Sigmoid colon (tissue), 3 donors: ENCODE data around the gene RSPH9.

Experiments
- POLR2A ChIP-seq, 2 donors: fragments of 450-650 bp; IDR thresholded peaks; one replicate each; pipeline ENCODE4 v1.6.1; 2016; ENCODE audit warnings: antibody characterized with exemption in 2 of 2, mild to moderate bottlenecking in 2 of 2, moderate library complexity in 2 of 2
- TF ChIP-seq, protein P1 (sequence below), 4 experiments: fragments of 450-650 bp in 3 of 4; fragments of 200-600 bp in 1 of 4; IDR thresholded peaks; one replicate each; pipeline ENCODE4 v1.5.1; 2016 to 2019; ENCODE audit warnings: antibody characterized with exemption in 4 of 4, mild to moderate bottlenecking in 3 of 4, moderate library complexity in 2 of 4

DNA sequence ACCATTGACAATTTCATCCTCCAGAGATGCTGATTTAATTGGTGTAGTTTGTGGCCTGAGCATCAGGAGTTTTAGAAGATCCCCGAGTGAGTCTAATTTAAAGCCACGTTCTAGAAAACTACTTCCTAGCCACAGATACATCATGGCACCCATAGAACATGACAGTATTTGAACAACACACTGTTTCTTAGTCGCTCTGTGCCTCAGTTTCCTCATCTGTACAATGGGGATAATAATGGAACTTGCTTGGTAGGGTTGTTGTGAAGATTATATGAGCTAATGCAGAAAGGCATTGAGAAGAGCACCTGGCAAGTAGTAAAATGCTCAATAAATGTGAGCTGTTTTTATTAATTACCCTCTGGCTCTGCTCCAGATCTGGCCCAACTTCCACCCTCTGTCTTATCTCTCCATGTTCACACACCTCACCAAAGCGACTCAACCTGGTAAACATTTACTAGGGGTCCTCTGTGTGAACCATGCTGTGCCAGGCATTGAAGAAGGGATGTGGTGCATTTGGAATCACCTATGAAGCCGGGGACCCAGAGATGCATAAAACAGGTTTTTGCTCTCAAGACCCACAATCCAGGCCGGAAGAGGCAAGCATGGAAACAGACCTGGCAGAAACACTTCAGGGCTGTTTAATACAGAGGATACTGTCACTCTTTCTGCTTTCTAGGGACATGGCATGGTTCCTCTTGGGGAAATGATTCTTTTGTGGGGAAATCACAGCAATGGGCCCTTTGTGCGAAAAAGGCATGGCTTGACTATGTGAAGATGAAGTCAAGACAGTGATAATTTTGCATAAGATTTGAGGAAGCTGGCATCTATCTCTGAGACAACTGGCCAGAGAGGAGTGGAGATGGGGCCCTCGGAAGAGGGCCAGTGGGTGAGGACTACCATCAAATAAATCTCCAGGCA is 58.9 kb downstream of the RSPH9 start:
- TF ChIP-seq POLR2A (IDR thresholded peaks at IDR 0.05), result no peak
- TF ChIP-seq, protein P1, sequence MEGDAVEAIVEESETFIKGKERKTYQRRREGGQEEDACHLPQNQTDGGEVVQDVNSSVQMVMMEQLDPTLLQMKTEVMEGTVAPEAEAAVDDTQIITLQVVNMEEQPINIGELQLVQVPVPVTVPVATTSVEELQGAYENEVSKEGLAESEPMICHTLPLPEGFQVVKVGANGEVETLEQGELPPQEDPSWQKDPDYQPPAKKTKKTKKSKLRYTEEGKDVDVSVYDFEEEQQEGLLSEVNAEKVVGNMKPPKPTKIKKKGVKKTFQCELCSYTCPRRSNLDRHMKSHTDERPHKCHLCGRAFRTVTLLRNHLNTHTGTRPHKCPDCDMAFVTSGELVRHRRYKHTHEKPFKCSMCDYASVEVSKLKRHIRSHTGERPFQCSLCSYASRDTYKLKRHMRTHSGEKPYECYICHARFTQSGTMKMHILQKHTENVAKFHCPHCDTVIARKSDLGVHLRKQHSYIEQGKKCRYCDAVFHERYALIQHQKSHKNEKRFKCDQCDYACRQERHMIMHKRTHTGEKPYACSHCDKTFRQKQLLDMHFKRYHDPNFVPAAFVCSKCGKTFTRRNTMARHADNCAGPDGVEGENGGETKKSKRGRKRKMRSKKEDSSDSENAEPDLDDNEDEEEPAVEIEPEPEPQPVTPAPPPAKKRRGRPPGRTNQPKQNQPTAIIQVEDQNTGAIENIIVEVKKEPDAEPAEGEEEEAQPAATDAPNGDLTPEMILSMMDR (IDR thresholded peaks at IDR 0.05), result no peak
